Measurements from ENCODE around the gene SMCHD1. TPM values are rescaled to one million over a fixed set of nuclear protein-coding genes. Genes with fewer than 3 reads are reported as not detected.

The SMCHD1 gene
- total RNA-seq, 3 donors from 2014 or later, result 73.9 to 131 (median 102) TPM

- Histone ChIP-seq H3K27me3 (peaks cover 0 to 25% of the 10 kb centered on the region in 2 donors), H3K36me3 (no peaks in the 10 kb centered on the region), H3K4me1 (peaks cover 0 to 13% of the 10 kb centered on the region in 2 donors), H3K9me3 (no peaks in the 10 kb centered on the region), H3K27ac (no peak overlapping the region), H3K4me3 (no peak overlapping the region)
- DNase-seq (ENCODE audit: low spot score in 2 of 2), result no peak
- TF ChIP-seq CTCF (IDR thresholded peaks at IDR 0.05), result no peak
- TF ChIP-seq POLR2AphosphoS5 (IDR thresholded peaks at IDR 0.05), result no peak
- intact Hi-C loops (cut with DNase I; ENCODE audit: low total_unique reads), result no loop called here
These were observed 189.6 kb downstream of the SMCHD1 start for GRCh38 chr18:2845172-2845571.

GRCh38 chr18:2846636-2847316 is 191.2 kb downstream of the SMCHD1 start, which contains the start of gene EMILIN2:
EMILIN2 (plus strand) TSS chr18:2847006; CDS start chr18:2847189, 183 bp downstream.
- peaks cover 0 to 26% of the 10 kb centered on the region in 2 donors for H3K27me3 ChIP-seq
- intact Hi-C loops (cut with DNase I; ENCODE audit: low total_unique reads), result no loop called here

GRCh38 chr18:2847317-2848246 is 192.1 kb downstream of the SMCHD1 start:
- Histone ChIP-seq H3K27ac (peak overlapping the region; percentile 79 to 93), H3K4me3 (peak overlapping the region; percentile 58 to 78 (median 62)), H3K36me3 (no peaks in the 10 kb centered on the region), H3K27me3 (peaks cover 0 to 26% of the 10 kb centered on the region in 2 donors), H3K9me3 (no peaks in the 10 kb centered on the region), H3K4me1 (peaks cover 0 to 13% of the 10 kb centered on the region in 2 donors)
- TF ChIP-seq CTCF (IDR thresholded peaks at IDR 0.05) (no peak), POLR2AphosphoS5 (IDR thresholded peaks at IDR 0.05) (no peak), POLR2A (IDR thresholded peaks at IDR 0.05) (no peak)
- DNase-seq (ENCODE audit: low spot score in 2 of 2), result no peak
- intact Hi-C loops (cut with DNase I; ENCODE audit: low total_unique reads), result no loop called here

More at GRCh38 chr18:2846636-2847316, 191.2 kb downstream of the SMCHD1 start, which contains the start of gene EMILIN2:
- DNase-seq (ENCODE audit: low spot score in 2 of 2), result peak in 1 of 2 donors; percentile 32
- Histone ChIP-seq H3K27ac (peak within 1 kb of the TSS; percentile 79 to 93), H3K36me3 (no peaks in the 10 kb centered on the region), H3K4me3 (peak within 1 kb of the TSS; percentile 58 to 78 (median 62)), H3K9me3 (no peaks in the 10 kb centered on the region), H3K4me1 (peaks cover 0 to 13% of the 10 kb centered on the region in 2 donors)
- TF ChIP-seq CTCF (IDR thresholded peaks at IDR 0.05) (no peak), POLR2AphosphoS5 (IDR thresholded peaks at IDR 0.05) (peak in 2 of 3 donors; percentile 27 to 47)

DNA sequence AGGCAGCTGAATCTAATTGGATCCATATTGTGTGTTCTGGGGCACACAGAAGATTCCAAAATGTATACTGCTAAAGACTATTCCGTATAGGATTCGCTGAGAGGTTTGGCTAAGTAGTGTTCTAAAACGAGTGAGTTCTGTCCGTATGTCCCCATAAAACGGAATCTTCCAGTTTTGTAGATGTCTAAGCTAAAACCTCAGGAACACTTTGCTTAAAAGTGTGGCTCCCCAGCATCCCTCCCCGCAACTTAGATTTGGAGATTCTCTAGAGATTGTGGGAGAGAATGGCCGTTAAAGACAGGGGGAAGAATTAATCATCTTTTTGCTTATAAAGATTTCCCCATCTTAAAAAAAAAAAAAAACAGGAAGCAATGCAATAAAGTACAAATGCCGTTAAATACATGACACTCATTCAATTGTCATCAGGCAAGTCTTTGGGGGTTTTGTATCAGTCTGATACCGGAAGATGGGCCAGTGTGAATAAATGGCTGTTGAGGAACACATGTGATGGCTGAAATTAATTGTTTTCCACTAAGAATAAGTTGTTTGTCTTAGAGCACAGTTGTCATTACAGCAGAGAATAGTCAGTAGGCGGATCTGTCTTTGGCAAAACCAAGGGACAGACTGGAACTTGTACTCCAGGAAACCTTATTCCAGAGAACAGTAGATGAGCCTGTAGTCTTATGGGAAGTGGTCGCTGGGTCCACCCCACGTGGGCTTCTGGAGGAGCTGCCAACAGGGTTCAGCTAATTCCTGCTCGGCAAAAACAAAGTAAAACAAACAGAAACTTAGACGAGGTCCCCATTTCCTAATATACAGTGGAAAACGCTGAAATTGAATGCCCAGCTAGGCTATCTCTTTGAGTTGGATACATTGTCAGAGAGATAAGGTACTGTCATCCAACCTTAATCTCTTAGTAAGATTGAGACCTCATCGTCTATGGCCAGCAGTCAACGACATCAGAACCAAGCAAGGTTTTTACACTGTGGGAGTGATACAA is 193.0 kb downstream of the SMCHD1 start:
- DNase-seq (ENCODE audit: low spot score in 2 of 2), result no peak
- H3K4me1 ChIP-seq, result peaks cover 0 to 13% of the 10 kb centered on the region in 2 donors
- H3K27ac ChIP-seq, result peak overlapping the region; percentile 79 to 93
- TF ChIP-seq POLR2AphosphoS5 (IDR thresholded peaks at IDR 0.05), result no peak
- TF ChIP-seq POLR2A (IDR thresholded peaks at IDR 0.05), result no peak
- no peak for TF ChIP-seq CTCF (IDR thresholded peaks at IDR 0.05)
- intact Hi-C loops (cut with DNase I; ENCODE audit: low total_unique reads), result no loop called here
- peak overlapping the region; percentile 58 to 78 (median 62) for H3K4me3 ChIP-seq
- peaks cover 0 to 26% of the 10 kb centered on the region in 2 donors for H3K27me3 ChIP-seq
- no peaks in the 10 kb centered on the region for H3K9me3 ChIP-seq
- no peaks in the 10 kb centered on the region for H3K36me3 ChIP-seq

Data from breast epithelium (tissue), 4 donors.